ENCODE data around the gene TBC1D19.

Gene TBC1D19

DNA sequence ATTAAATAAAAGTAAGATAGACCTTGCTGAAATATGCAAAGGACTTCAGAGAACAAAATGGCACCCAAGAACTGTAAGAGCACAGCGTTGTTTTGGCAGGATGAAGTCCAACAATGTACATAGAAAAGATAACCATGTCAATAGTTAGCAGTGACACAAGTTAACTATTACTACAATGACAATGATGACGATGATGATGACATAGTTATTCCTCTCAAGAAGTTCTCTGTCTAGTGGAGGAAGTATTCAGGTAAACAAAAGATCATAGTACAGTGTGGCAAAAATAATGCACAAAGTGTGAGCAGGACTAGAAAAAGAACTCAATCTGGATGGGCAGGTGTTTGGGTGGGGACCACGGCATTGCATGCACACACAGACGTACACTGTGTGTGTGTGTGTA is 201.4 kb downstream of the TBC1D19 start:
- no peak for DNase-seq

DNA sequence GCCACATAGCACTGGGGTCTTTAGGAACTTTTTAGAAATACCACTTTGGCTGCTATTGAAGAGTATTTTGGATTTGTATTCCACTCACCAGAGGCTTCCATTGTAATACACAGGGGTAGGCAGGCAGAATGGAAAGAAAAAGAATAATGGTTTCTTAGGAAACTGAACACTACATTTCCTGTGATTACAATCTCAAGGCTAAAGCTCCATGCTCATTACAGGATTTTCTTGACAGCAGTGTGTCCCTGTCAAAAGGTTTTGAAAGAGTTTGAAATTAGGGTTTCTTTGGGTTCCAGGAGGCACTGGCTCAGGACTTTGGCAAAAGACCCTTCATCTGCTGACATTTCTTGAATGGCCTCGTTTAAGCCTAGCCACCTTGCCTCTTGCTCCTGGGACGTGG is 201.9 kb downstream of the TBC1D19 start:
- no peak for DNase-seq

GRCh38 chr4:26786916-26787315 is 203.0 kb downstream of the TBC1D19 start:
- no peak for DNase-seq

GRCh38 chr4:26787461-26788340 is 203.8 kb downstream of the TBC1D19 start:
- DNase-seq, result peak; percentile 19 to 27

- DNase-seq, result no peak
Measured at GRCh38 chr4:26788341-26788733, 204.5 kb downstream of the TBC1D19 start.

GRCh38 chr4:26789208-26789607 is 205.3 kb downstream of the TBC1D19 start:
- DNase-seq, result no peak

DNA sequence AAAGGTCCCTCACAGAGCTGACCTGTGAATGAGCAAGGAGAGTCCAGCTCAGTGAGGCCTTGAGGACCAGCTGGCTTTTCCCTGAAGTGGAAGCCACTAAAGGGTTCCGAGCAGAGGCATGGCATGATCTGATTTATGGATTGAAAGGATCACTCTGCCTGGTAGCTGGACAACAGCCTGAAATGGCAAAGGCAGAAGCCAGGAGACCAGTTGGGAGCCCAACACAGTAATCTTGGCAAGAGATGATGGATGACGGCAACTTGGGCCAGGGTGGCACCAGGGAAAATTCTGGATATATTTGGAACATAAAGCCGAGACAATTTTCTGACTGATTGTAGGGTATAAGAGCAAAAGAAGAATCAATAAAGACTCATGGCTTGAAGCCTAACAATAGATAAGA is 207.5 kb downstream of the TBC1D19 start:
- DNase-seq, result no peak

- DNase-seq, result no peak
Measured at GRCh38 chr4:26792639-26793038, 208.8 kb downstream of the TBC1D19 start.

DNA sequence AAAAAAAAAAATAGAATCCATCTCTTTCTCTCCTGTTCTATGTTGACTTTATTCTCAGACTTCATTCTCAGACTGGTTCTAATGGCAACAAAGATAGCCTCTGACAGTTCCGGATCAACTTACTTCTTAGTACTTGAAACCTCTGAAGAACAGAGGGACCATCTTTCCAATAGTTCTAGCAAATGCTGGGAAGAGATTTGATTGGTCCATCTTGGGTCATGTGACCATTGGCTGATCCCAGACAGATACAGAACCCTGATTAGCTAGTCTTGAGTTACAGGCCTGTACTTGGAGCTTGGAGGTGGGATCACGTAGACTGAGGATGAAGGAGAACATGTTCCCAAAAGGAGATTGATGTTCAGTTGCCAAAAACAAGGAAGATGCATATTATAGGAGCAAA is 209.9 kb downstream of the TBC1D19 start:
- DNase-seq, result no peak

- no peak for DNase-seq
Measured at GRCh38 chr4:26796081-26796480, 212.2 kb downstream of the TBC1D19 start.

GRCh38 chr4:26802790-26803189 is 218.9 kb downstream of the TBC1D19 start:
- no peak for DNase-seq

DNA sequence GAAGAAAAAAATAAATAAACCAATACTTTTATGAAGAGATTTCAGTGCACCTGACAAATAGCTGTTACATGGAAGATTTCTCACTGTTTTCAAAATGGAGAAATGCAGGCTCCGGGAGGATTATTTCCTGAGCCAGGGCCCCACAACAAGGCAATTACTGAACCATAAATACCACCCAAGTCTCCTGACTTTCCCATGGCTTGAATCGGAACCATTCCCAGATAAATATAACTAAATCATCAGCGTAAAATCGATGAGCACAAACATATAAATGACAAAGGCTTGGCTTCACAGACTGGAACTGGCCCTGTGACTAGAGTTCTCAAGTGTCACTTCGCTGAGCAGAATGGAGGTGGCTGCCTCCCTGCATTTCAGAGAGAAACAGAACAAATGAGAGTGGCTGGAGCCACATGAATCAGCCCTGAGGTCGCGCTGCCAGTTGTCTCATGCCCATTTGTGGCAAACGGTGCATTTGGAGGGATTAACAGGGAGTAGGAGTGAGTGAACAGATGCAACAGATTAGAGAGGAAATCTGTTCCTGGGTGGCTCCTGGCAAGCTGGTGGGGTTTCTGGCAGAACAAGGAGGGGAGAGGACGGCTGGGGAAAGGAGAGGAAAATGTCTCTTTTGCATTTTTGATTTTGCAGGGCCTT is 219.5 kb downstream of the TBC1D19 start:
- DNase-seq, result no peak

GRCh38 chr4:26804451-26804850 is 220.6 kb downstream of the TBC1D19 start:
- no peak for DNase-seq

DNA sequence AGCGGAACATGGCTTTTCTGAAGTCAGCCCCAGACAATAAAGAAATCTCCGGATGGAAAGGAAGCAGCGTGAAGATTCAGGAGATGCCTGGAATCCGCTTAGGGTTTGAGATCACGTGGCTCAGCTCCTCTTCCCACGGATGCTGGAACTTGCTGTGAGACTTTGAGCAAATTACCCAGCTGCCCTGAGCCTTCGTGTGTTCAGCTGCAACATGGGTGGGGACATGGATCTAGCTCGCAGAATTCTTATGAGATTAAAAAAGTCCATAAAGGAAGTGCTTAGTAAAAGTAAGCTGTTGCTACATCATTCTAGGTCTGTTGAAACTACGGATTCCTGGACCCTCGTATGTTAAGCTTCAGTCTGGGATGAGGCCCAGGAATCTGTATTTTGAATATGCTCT is 221.0 kb downstream of the TBC1D19 start:
- no peak for DNase-seq

Measured in stimulated activated CD4-positive, alpha-beta T cell treated with anti-CD3 and anti-CD28 coated beads, Interleukin-4, amount 100 ng/mL, for 4 hours (primary cell).